Activated T-cell treated with anti-CD3 and anti-CD28 coated beads, Interleukin-2, amount 50 U/mL, for 72 hours (primary cell): Measurements from ENCODE around the gene OR6C76. TPM values are rescaled to one million over a fixed set of nuclear protein-coding genes. Genes with fewer than 3 reads are reported as not detected.

Experiments used
- total RNA-seq, 2 donors: library from RNA; stranded (reverse); gene quantifications; one replicate each; pipeline ENCODE4 v1.2.3, GENCODE V29; 2022

OR6C76 gene
- total RNA-seq, 2 donors from 2014 or later, result not detected

Other genes with a start within 250 kb of the OR6C76 start
- gene OR10A7, start 205.2 kb upstream of the OR6C76 start, total RNA-seq, result not detected
- not detected for gene OR6C74, start 181.6 kb upstream of the OR6C76 start, total RNA-seq
- gene OR6C6, start 129.7 kb upstream of the OR6C76 start, total RNA-seq, result not detected
- gene OR6C1, start 111.9 kb upstream of the OR6C76 start, total RNA-seq, result not detected
- not detected for gene OR6C3, start 95.5 kb upstream of the OR6C76 start, total RNA-seq
- gene OR6C75, start 63.3 kb upstream of the OR6C76 start, total RNA-seq, result not detected
- gene OR6C65, start 25.7 kb upstream of the OR6C76 start, total RNA-seq, result not detected
- not detected for gene OR6C2, start 17.8 kb downstream of the OR6C76 start, total RNA-seq
- gene OR6C70, start 43.9 kb downstream of the OR6C76 start, total RNA-seq, result under 1 TPM in 1 of 2 donors, not detected in 1; 0.26 TPM
- gene OR6C68, start 66.1 kb downstream of the OR6C76 start, total RNA-seq, result not detected
- not detected for gene OR6C4, start 123.3 kb downstream of the OR6C76 start, total RNA-seq
- not detected for gene OR2AP1, start 146.2 kb downstream of the OR6C76 start, total RNA-seq
- not detected for gene OR10P1, start 210.6 kb downstream of the OR6C76 start, total RNA-seq